HG02588 (cell line): Measurements from ENCODE around the gene APOBEC3B.
"Not testable (repeated sequence)": the region's sequence is repeated elsewhere in the genome, so short reads cannot be mapped to it uniquely, and the experiment has no call there.

ENCODE experiments used
- ATAC-seq: cut with Tn5 transposase; IDR thresholded peaks from one replicate; pipeline ENCODE4 v1.9.1; 2021; ENCODE audit warnings: mild to moderate bottlenecking, moderate library complexity; ENCODE audit not compliant: unreplicated experiment

APOBEC3B gene

GRCh38 chr22:38950527-38951295 is 31.4 kb upstream of the APOBEC3B start:
- ATAC-seq = no peak

- no peak for ATAC-seq
Measured at GRCh38 chr22:38951734-38952133, 30.4 kb upstream of the APOBEC3B start.

GRCh38 chr22:38952281-38952993 is 29.7 kb upstream of the APOBEC3B start:
- no peak for ATAC-seq

GRCh38 chr22:38953091-38953490 is 29.1 kb upstream of the APOBEC3B start:
- no peak for ATAC-seq

- peak; percentile 84 for ATAC-seq
Measured at GRCh38 chr22:38953577-38954413, 28.4 kb upstream of the APOBEC3B start.

- ATAC-seq = no peak
Measured at GRCh38 chr22:38954414-38955043, 27.6 kb upstream of the APOBEC3B start.

- no peak for ATAC-seq
Measured at GRCh38 chr22:38955250-38955905, 26.8 kb upstream of the APOBEC3B start.

GRCh38 chr22:38955926-38956325 is 26.2 kb upstream of the APOBEC3B start:
- no peak for ATAC-seq

- no peak for ATAC-seq
Measured at GRCh38 chr22:38956551-38956950, 25.6 kb upstream of the APOBEC3B start.

GRCh38 chr22:38957046-38957770 is 24.9 kb upstream of the APOBEC3B start, which contains the start of gene APOBEC3A:
APOBEC3A (plus strand) TSS chr22:38957609; CDS start chr22:38957692, 83 bp downstream.
- ATAC-seq = no peak

GRCh38 chr22:38957808-38958650 is 24.1 kb upstream of the APOBEC3B start:
- no peak for ATAC-seq

- ATAC-seq = not testable (repeated sequence)
Measured at GRCh38 chr22:38958651-38958943, 23.6 kb upstream of the APOBEC3B start.

- ATAC-seq = no peak
Measured at GRCh38 chr22:38959590-38959989, 22.6 kb upstream of the APOBEC3B start.

GRCh38 chr22:38960673-38961072 is 21.5 kb upstream of the APOBEC3B start:
- not testable (repeated sequence) for ATAC-seq

- ATAC-seq = not testable (repeated sequence)
Measured at GRCh38 chr22:38963291-38963738, 18.8 kb upstream of the APOBEC3B start.

- ATAC-seq = no peak
Measured at GRCh38 chr22:38963872-38964271, 18.3 kb upstream of the APOBEC3B start.

GRCh38 chr22:38964306-38964705 is 17.8 kb upstream of the APOBEC3B start:
- ATAC-seq = no peak

GRCh38 chr22:38964989-38965388 is 17.2 kb upstream of the APOBEC3B start:
- no peak for ATAC-seq
